HG03521 (cell line): ENCODE data around the gene TUBA3C.

Experiments used
- ATAC-seq: cut with Tn5 transposase; IDR thresholded peaks from one replicate; pipeline ENCODE4 v1.9.1; 2021; ENCODE audit warnings: mild to moderate bottlenecking, moderate library complexity; ENCODE audit not compliant: unreplicated experiment

Gene TUBA3C

GRCh38 chr13:19169496-19169895, 12.1 kb downstream of the TUBA3C start:
- no peak for ATAC-seq

GRCh38 chr13:19161308-19161707, 20.3 kb downstream of the TUBA3C start:
- no peak for ATAC-seq

GRCh38 chr13:19159761-19160420, 21.7 kb downstream of the TUBA3C start:
- no peak for ATAC-seq

GRCh38 chr13:19159181-19159580, 22.4 kb downstream of the TUBA3C start:
- no peak for ATAC-seq

- no peak for ATAC-seq
Measured at GRCh38 chr13:19158526-19159174, 23.0 kb downstream of the TUBA3C start.

GRCh38 chr13:19158006-19158405, 23.6 kb downstream of the TUBA3C start:
- ATAC-seq, result no peak

GRCh38 chr13:19157461-19157860, 24.2 kb downstream of the TUBA3C start:
- ATAC-seq, result no peak

- no peak for ATAC-seq
Measured at GRCh38 chr13:19156013-19156825, 25.4 kb downstream of the TUBA3C start.

GRCh38 chr13:19155321-19155861, 26.2 kb downstream of the TUBA3C start:
- ATAC-seq, result no peak

GRCh38 chr13:19154843-19155242, 26.8 kb downstream of the TUBA3C start:
- no peak for ATAC-seq

GRCh38 chr13:19153782-19154450, 27.7 kb downstream of the TUBA3C start:
- no peak for ATAC-seq

GRCh38 chr13:19152403-19152802, 29.2 kb downstream of the TUBA3C start:
- ATAC-seq, result no peak

- no peak for ATAC-seq
Measured at GRCh38 chr13:19151581-19152263, 29.9 kb downstream of the TUBA3C start.

- ATAC-seq, result no peak
Measured at GRCh38 chr13:19150712-19151228, 30.9 kb downstream of the TUBA3C start.

GRCh38 chr13:19150226-19150625, 31.4 kb downstream of the TUBA3C start:
- no peak for ATAC-seq

GRCh38 chr13:19148561-19148960, 33.1 kb downstream of the TUBA3C start:
- ATAC-seq, result no peak
